ENCODE data around the gene C1QTNF5. TPM values are rescaled to one million over a fixed set of nuclear protein-coding genes. Genes with fewer than 3 reads are reported as not detected.

The C1QTNF5 gene, protein sequence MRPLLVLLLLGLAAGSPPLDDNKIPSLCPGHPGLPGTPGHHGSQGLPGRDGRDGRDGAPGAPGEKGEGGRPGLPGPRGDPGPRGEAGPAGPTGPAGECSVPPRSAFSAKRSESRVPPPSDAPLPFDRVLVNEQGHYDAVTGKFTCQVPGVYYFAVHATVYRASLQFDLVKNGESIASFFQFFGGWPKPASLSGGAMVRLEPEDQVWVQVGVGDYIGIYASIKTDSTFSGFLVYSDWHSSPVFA
- 62.3 and 67.1 TPM in 2 replicates for total RNA-seq

DNA sequence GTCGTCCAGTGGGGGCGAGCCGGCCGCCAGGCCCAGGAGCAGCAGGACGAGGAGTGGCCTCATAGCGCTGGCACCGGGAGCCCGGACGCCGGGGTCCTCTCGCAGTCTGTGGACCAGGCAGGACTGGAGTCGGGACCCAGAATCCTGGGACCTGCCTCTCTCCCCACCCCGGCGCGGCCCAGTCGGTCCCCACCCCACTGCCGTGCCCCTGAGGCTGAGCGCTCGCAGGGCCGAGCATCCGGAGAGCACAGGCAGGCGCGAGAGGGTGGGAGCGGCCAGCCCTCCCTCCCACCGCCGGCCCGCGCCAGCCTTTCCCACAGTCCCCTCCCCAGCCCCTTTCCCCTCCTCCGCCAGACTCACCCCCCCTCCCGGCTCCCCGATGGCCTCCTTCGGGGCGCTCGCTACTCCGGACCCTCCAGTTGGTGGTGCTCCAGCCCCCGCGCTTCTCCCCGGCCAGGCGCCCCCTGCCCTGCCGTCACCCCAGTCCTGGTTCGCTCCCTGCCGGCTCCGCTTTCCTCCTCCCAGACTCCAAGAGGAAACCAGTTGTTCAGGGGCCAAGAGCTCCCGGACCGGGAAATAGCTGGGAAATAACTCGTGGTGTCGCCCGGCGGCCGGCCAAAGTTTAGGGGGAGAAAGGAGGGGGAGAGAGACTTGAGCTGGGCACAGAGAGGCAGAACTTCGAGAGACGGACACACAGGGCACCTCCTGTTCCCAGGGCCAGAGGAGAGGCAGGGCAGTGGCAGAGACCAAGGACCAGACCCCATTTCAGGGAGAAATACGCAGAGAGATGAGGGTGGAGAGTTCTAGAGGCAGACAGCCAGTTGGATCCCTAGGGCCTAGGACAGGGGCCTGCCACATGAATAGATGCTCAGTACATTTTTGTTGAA is at the start of gene C1QTNF5:
C1QTNF5 (minus strand) TSS at position 549 of the 887 bp plus-strand sequence; CDS start at position 63, 486 bp downstream.

DNA sequence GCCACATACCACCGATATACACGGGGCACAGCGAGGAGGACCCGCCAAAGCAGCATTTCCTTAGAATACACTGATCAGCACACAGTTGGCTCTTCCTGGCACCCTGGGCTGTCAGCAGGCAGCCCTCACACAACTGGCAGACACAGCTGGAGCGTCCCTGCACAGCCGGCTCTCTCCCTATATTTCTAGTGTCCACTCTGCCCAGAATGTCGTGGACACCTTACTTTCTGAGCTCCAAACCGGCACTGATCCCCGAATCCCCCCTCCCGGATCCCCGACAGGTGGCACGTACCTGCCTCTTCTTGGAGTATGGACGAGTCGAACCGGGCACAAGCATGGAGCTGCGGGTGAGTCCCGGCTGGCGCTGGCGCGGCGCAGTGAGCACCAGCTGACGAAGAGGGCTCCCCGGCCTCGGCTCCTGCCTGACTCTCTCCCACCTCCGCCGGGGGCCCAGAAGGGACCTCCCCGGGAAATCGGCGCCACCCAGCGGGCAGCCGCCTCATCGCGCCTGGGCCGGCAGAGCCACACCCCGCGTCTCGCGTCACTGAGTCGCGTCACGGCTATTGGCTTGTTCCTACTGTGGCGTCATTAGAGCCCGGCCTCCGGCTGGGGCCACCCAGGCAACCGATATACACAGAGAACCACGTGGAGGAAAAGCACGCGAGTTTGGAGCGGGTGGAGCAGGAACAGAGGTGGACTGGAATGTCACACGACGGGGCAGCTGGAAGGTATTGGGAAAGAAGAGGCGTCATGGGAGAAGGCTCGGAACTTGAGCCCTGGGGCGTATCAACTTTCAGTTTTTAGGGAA is 40.7 kb upstream of the C1QTNF5 start, which contains the start of gene USP2:
USP2 (minus strand) TSS at position 510 of the 808 bp plus-strand sequence. CDS start 8,210 bp downstream, outside the sequence.

DNA sequence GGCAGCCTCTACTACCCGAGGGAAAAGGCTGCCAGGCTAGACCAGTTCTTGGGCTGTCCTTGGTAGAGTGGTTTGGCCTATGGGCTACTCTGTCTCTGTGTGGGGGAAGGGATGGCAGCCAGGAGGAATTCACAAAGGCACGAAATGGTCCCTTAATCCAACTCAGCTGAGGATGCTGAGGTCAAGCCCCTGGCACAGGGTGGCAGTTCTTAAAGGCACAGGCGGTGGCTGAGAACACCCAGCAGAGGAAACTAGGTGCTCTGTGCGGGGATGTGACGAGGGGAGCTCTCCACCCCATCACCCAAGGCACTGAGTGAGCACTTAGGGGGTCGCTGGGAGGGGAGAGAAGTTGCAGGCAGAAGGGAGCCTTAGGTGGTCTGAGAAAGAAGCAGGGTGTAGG is 5.9 kb upstream of the C1QTNF5 start, which contains the start of gene MFRP:
MFRP (minus strand) TSS at position 101 of the 400 bp plus-strand sequence. CDS start 192 bp downstream, outside the sequence.

DNA sequence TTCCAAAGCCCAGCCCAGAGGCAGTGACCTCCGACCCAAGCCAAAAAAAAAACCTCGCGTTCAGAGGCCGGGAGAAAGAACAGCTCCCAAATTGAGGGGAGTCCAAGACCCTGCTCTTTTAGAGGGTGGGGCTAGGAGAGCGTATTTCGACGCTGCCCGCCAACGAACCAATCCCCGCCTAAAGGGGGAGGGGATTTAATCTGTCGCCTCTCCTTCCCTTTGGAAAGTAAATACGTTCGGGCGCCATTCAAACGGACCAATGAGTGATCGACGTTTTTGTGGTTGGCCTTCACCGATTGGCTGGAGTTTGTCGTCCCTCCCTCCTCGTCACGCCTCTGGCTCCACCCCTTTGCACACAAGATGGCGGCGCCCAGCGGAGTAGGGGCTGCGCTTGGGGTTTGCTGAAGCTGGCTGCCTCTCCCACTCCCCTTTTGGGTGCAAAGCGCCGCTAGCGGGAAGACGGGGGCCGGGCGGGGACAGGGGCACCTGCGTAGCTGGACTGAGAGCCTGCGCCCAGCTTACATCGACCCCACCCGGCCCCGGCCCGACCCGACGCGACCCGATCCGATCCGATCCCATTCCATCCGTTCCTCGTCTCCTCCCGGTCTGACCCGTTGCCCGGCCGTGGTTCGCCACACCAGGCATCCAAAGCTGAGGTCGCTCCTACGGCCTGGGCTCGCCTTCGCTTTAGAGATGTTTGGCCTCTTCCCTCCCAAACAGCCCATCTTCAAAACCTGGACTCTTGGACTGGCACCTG is 6.3 kb downstream of the C1QTNF5 start, which contains the start of gene RNF26:
RNF26 (plus strand) TSS at position 354 of the 757 bp plus-strand sequence. CDS start 596 bp downstream, outside the sequence.

DNA sequence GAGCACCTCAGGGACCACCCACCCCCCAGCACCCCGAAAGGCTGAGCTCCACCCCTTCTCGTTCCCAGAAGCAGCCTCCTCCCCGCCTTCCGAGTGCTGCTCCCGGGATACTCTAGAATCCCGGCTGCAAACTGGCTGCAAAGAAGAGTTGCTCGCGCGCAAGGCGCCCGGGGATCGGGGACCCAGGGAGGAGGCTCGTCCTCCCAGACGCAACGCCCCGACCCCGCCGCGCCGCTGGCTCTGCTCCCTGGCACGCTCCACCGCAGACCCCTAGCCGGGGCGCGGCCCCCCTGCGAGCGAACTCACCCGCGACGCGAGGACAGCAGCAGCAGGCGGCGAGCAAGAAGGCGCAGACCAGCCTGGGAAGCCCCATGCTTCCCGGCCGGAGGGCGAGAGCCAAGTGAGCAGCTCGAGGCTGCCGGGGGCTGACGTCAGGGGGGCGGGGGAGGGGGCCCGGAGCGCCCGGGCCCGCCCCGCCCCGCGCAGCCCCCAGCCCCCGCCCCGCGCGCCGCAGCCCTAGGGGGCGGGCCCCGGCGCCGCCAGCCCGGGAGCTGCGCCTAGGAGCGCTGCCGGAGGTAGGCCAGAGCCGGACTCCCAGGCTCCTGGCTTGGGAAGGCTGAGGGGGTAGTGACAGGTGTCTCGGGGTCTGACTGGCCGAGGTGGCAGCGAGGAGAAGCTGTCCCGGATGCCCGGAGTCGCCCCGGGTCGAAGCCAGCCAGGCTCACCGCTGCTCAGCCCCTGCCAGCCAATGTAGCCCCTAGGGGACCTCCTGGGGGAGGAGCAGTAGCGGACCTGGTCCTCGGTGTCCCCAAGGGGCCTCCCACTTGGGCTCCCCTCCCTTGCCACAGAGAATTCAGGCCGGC is 23.7 kb downstream of the C1QTNF5 start, which contains the start of gene MCAM:
MCAM (minus strand) TSS at position 402 of the 863 bp plus-strand sequence; CDS start at position 373, 29 bp downstream.

Other genes with a start within 250 kb of the C1QTNF5 start
- 9.4 and 26.6 TPM in 2 replicates for gene DPAGT1, start 239.0 kb downstream of the C1QTNF5 start, total RNA-seq
- 2.1 and 4.5 TPM in 2 replicates for gene C2CD2L, start 233.5 kb downstream of the C1QTNF5 start, total RNA-seq
- 11.8 and 23.6 TPM in 2 replicates for gene HINFP, start 219.3 kb downstream of the C1QTNF5 start, total RNA-seq
- under 0.01 TPM in 1 of 2 replicates, not detected in the other for gene ABCG4, start 191.8 kb downstream of the C1QTNF5 start, total RNA-seq
- 11.7 and 19.3 TPM in 2 replicates for gene NLRX1, start 172.2 kb downstream of the C1QTNF5 start, total RNA-seq
- not detected in 2 replicates for gene NHERF4, start 155.4 kb downstream of the C1QTNF5 start, total RNA-seq
- 8.3 and 18.8 TPM in 2 replicates for gene CBL, start 134.5 kb downstream of the C1QTNF5 start, total RNA-seq
- gene MCAM, start 23.8 kb downstream of the C1QTNF5 start, total RNA-seq = 844 and 1,058 TPM in 2 replicates
- 3.2 and 8.2 TPM in 2 replicates for gene RNF26, start 6.4 kb downstream of the C1QTNF5 start, total RNA-seq
- under 0.01 TPM in 1 of 2 replicates, not detected in the other for gene MFRP, start 5.8 kb upstream of the C1QTNF5 start, total RNA-seq
- gene USP2, start 40.8 kb upstream of the C1QTNF5 start, total RNA-seq = 0.06 TPM in 1 of 2 replicates, not detected in the other
- 0.44 and 2.1 TPM in 2 replicates for gene THY1, start 82.3 kb upstream of the C1QTNF5 start, total RNA-seq